Transverse colon (tissue), 4 donors: ENCODE data around the gene CRLF2.

Source experiments
- POLR2AphosphoS5 ChIP-seq, 3 donors: sonication (generic); formaldehyde crosslinking; IDR thresholded peaks; one replicate each; pipeline ENCODE4 v1.6.1; 2016; ENCODE audit warnings: antibody characterized with exemption in 3 of 3
- TF ChIP-seq, protein P1 (sequence below), 5 experiments: fragments of 200-600 bp in 3 of 5; fragments of 450-650 bp in 2 of 5; sonication (generic) in 3 of 5; IDR thresholded peaks; 1 replicate in 2 of 5; 2 replicates in 3 of 5; pipeline ENCODE4 v1.5.1; 2016 to 2017; ENCODE audit warnings: antibody characterized with exemption in 5 of 5, inconsistent platforms in 3 of 5, mild to moderate bottlenecking in 2 of 5, moderate library complexity in 1 of 5

DNA sequence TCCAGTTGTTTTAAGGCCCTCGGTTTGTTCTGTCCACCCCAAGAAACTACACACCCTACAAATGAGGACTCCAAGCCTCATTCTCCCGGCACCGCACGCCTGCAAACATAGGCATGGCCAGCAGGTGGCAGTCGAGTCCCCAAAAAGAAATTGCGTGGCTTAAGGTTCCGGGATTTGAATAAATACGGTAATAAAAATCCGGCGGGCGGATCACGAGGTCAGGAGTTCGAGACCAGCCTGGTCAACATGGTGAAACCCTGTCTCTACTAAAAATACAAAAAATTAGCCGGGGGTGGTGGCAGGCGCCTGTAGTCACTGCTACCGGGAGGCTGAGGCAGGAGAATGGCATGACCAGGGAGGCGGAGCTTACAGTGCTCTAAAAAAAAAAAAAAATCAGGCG lies 34.4 kb upstream of the CRLF2 start:
- TF ChIP-seq, protein P1, sequence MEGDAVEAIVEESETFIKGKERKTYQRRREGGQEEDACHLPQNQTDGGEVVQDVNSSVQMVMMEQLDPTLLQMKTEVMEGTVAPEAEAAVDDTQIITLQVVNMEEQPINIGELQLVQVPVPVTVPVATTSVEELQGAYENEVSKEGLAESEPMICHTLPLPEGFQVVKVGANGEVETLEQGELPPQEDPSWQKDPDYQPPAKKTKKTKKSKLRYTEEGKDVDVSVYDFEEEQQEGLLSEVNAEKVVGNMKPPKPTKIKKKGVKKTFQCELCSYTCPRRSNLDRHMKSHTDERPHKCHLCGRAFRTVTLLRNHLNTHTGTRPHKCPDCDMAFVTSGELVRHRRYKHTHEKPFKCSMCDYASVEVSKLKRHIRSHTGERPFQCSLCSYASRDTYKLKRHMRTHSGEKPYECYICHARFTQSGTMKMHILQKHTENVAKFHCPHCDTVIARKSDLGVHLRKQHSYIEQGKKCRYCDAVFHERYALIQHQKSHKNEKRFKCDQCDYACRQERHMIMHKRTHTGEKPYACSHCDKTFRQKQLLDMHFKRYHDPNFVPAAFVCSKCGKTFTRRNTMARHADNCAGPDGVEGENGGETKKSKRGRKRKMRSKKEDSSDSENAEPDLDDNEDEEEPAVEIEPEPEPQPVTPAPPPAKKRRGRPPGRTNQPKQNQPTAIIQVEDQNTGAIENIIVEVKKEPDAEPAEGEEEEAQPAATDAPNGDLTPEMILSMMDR (IDR thresholded peaks at IDR 0.05), result peak; percentile 72 to 84 (median 73)
- TF ChIP-seq POLR2AphosphoS5 (IDR thresholded peaks at IDR 0.05), result no peak
